GM06990 (cell line): ENCODE results near the gene TRIM25.

ENCODE experiments used
- DNase-seq: peaks from one replicate; pipeline ENCODE4 v3.0.0-alpha.2; 2011; ENCODE audit not compliant: insufficient read length; ENCODE audit errors: extremely low read depth
- H3K27me3 ChIP-seq: replicated peaks from 2 replicates; pipeline ENCODE4 v1.6.0; 2011; ENCODE audit warnings: low read length; ENCODE audit not compliant: control insufficient read depth, insufficient read depth
- H3K36me3 ChIP-seq: 2 replicates; pipeline ENCODE4 v1.5.1; 2011; ENCODE audit warnings: low read length; ENCODE audit not compliant: control insufficient read depth, insufficient read depth
- H3K4me3 ChIP-seq: replicated peaks from 2 replicates; pipeline ENCODE4 v1.5.1; 2011; ENCODE audit warnings: low read depth, mild to moderate bottlenecking, control low read depth, low read length
- CTCF ChIP-seq: IDR thresholded peaks from 2 replicates; pipeline ENCODE4 v1.5.1; 2011; ENCODE audit warnings: low read length, control low read depth, mild to moderate bottlenecking, inconsistent platforms; ENCODE audit not compliant: insufficient read depth, poor library complexity, severe bottlenecking

Gene TRIM25

GRCh38 chr17:56849131-56849530, 64.7 kb downstream of the TRIM25 start:
- Histone ChIP-seq H3K36me3 (peaks cover 3% of the 10 kb centered on the region), H3K4me3 (no peak overlapping the region), H3K27me3 (no peaks in the 10 kb centered on the region)
- no peak for TF ChIP-seq CTCF
- DNase-seq = no peak

GRCh38 chr17:56847106-56847505, 66.7 kb downstream of the TRIM25 start:
- peaks cover 3% of the 10 kb centered on the region for H3K36me3 ChIP-seq
- no peak for DNase-seq

GRCh38 chr17:56845934-56846333, 67.9 kb downstream of the TRIM25 start:
- Histone ChIP-seq H3K4me3 (no peak overlapping the region), H3K36me3 (peaks cover 3% of the 10 kb centered on the region), H3K27me3 (no peaks in the 10 kb centered on the region)
- TF ChIP-seq CTCF = no peak
- DNase-seq = no peak

More at GRCh38 chr17:56847106-56847505, 66.7 kb downstream of the TRIM25 start:
- TF ChIP-seq CTCF = no peak
- Histone ChIP-seq H3K27me3 (no peaks in the 10 kb centered on the region), H3K4me3 (no peak overlapping the region)

- H3K4me3 ChIP-seq = no peak overlapping the region
- no peaks in the 10 kb centered on the region for H3K27me3 ChIP-seq
- TF ChIP-seq CTCF = no peak
- DNase-seq = no peak
- peaks cover 1% of the 10 kb centered on the region for H3K36me3 ChIP-seq
Measured at GRCh38 chr17:56842577-56842976, 71.3 kb downstream of the TRIM25 start.

- Histone ChIP-seq H3K4me3 (no peak overlapping the region), H3K27me3 (no peaks in the 10 kb centered on the region), H3K36me3 (peaks cover 1% of the 10 kb centered on the region)
- no peak for TF ChIP-seq CTCF
- DNase-seq = no peak
Measured at GRCh38 chr17:56838687-56839086, 75.2 kb downstream of the TRIM25 start.
